AG20443 (cell line): ENCODE data around the gene GINS2.

Experiments
- DNase-seq: peaks from one replicate; pipeline ENCODE4 v3.0.0; 2012; ENCODE audit warnings: low spot score, mixed read lengths

The GINS2 gene

DNA sequence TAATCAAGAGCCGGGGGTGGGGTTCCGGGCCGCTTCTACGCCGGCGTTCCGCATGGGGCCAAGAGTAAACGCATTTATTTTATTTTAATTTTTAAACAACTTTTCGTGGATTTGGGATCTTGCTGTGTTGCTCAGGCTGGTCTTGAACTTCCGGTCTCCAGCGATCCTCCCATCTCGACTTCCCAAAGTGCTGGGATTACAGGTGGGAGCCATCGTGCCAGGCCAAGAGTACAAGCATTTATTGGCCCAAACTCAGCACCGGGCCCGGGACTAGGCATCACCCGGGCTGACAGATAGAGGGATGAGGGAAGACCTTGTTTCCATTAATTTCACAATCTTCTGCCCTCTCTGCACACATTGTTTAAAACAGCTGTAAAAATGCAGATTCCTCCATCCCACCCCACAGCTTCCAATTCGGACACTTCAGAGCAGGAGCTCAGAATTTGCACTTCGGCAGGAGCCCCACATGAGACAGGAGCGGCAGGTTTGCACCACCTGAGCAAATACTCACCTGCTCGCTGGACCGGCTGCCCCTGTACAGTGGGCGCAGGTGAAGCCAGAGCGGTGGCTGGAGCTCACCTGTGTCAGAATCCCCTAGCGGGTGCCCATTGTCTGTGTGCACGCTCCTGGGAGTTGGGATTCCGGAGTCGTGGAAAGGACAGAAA lies 663 bp upstream of the GINS2 start:
- DNase-seq: no peak

DNA sequence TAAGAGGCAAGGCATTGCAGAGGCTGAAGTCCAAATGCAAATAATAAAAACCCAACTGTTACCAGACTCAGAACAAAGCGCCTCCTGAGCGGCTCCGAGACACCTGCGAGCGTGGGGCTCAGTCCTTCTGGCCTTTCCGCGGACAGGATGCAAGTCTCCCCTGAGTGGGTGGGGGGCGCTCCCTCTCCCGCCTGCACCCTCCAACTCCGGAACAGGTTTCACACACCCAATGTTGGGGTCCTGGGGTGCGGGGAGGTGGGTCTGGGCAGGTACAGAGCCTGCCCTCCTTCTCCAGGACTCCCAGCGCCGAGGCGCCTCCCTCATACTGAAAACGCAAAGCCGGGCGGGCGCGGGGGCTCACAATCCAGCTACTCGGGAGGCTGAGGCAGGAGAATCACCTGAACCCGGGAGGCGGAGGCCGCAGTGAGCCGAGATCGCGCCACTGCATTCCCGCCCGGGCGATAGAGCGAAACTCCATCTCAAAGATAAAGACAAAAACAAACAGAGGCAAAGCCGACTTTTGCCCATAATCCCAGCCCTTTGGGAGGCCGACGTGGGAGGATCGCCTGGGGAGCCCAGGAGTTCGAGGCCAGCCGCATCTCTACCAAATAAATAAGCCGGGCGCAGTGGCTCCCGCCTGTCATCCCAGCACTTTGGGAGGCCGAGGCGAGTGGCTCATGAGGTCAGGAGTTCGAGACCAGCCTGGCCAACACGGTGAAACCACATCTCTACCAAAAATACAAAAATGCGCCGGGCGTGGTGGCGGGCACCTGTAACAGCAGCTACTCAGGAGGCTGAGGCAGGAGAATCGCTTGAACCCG lies 893 bp downstream of the GINS2 start:
- no peak for DNase-seq

DNA sequence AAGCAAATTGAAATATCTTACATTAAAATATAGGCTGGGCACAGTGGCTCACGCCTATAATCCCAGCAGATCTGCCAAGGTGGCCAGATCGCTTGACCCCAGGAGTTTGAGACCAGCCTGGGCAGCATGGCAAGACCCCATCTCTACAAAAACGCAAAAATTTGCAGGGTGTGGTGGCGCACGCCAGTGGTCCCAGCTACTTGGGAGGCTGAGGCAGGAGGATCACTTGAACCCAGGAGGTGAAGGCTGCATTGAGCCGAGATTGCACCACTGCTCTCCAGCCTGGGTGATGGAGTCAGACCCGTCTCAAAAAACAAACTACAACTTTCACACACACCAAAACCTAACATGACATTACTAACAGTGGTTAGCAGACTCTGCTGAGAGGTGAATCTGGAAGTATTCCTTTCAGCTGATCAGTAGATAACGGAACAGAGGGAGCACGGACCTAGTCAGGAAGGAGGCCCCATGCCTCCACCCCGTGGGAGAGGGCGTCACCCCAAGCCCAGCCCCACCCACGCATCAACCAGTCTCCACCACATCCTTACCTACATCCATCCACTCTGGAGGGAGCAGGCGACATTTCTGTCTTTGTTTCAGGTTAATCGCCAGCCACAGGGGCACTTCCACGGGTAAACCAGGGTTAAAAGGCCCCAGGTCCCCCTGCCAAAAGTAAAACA lies 1.7 kb downstream of the GINS2 start:
- DNase-seq: no peak

DNA sequence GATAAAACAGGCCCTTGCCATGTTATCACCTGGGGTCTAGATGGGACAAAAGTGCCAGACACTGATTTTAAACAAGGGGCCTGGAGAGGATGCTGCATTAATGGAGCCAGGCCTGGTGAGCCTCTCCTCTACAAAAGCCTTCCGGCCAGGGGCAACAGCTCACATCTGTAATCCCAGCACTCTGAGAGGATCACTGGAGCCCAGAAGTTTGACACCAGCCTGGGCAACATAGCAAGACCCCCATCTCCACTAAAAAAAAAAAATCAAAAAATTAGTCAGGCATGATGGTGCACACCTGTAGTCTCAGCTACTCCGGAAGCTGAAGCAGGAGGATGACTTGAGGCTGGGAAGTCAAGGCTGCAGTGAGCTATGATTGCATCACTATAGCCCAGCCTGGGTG lies 3.5 kb downstream of the GINS2 start:
- no peak for DNase-seq

DNA sequence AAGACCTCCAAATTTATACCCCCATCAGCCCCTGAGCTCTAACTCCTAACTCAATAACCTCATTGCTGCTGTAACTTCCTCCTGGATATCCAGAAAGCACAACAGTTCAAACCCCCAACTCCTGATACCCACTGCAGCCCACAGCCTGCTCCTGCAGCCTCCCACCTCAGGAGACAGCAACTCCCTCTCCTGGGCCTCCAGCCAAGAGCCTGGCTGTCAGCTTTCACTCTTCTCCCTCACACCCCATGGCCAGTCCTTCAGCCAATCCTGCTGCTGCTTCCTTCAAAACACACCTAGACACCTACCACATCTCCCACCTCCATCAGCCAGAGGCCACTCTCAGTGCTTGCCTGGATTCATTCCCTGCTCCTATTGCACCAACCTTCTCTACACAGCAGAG lies 5.4 kb downstream of the GINS2 start:
- no peak for DNase-seq

DNA sequence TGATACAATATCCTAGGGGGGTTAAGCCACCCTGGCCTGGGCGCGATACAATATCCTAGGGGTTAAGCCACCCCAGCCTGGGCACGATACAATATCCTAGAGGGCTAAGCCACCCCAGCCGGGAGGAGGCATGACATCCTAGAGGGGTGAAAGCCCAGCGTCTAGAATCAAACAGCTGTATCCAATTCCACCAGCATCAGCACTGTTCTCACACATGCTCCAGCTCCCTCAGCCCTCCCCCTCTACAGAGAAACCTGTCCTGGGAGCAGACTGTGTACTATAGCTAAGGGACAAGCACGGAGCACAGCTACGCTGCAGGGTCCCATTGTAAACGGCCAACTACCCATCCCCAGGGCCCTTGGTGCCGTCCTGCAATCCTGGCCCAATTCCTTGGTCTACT lies 6.2 kb downstream of the GINS2 start:
- peak; percentile 7 for DNase-seq

DNA sequence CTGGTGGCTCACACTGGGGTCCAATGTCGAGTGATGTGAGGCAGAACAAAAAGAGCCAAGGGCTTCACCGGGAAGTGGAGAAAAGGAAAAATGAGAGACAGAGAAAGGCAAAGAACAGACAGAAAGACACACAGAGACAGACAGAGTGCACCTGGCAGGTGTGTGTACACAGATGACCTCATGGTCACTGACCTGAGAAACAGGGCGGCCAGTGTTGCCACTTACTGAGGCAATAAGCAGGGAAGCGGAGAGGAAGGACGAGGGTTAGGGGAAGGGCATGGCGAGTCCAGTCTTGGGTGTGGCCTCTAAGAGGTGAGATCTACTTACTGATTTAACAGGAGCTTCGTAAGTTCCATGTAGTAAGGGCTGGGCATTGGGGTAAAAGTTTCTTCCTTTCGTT lies 7.5 kb downstream of the GINS2 start:
- no peak for DNase-seq

DNA sequence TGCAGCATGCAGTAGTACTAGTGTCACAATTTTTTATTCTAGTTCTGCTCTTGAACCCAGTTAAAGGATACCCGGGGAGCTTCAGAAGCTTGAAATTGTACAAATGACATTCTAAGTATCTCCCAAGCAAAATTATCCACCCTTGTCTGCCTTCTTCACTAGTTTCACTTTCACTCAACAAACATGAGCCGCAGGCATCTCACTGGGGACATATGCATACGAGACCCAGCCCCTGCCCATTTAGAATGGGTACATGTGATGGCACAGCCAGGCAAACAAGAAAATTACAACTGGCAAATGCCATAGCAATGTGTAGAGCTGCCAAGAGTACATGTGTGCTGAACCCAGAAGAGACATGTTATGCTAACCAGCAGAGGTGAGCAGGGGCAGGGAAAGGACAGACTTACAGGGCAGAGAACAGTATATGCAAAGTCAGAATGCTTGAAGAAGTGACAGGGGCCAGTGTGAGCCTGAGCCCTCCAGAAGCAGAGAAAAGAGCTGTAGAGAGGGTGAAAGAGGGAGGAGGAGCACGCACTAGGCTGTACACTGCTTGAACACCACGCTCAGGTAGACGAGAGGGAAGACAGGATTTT lies 8.3 kb downstream of the GINS2 start:
- DNase-seq: no peak

DNA sequence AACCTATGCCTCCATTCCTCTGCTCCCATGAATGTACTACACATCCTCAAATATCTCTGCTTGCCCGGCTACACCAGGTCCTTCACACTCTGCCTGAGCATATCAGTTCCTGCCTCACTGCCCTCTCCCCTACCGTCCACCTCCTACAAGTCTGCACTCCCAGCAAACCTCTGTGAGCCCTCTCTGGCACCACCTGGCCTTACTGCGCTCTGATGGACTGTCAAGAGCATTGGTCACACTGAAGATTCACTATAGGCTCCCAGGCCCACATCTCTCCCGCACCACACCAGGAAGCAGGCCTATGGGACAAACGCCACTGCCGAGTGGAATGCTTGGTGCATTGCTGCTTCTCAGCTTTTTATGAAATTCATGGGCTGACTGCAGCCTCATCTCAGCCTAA lies 8.9 kb downstream of the GINS2 start:
- DNase-seq: no peak

DNA sequence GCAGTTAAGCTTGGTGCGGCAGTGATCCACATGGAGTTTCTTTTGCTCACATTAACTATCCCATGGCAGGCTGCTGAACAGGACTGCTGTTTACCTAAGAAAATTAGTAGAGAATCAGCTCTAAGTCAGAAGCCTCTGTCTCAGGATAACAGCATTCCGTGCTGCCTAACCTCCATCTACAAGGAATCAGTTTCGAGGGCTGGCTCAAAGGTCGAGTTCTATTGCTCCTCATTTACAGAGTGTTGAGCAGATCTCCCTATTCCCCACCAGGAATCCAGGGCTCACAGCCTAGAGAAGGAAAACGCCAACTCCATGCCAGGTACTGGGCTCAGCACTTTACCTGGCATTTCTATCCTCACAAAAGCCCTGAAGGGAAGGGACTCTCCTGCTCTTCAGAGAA lies 9.9 kb downstream of the GINS2 start:
- DNase-seq: no peak

DNA sequence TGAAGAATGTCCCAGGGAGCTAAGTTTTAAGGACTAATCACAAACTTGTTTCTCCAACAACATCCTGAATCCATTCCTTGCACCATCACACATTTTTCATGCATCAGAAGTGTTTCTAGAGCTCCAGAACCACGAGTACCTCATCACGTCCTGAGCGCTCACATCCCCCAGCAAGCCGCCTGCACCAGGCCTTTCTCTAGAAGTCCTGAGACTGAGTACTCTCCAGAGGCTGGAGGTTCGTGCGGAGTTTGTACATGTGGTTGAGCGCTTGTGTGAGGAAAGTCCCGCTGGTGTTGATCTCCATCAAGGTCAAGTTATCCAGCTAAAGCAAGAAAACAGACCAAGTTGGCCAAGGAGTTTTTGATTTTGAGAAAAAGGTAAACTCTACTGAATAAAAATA lies 10.7 kb downstream of the GINS2 start:
- DNase-seq: no peak

DNA sequence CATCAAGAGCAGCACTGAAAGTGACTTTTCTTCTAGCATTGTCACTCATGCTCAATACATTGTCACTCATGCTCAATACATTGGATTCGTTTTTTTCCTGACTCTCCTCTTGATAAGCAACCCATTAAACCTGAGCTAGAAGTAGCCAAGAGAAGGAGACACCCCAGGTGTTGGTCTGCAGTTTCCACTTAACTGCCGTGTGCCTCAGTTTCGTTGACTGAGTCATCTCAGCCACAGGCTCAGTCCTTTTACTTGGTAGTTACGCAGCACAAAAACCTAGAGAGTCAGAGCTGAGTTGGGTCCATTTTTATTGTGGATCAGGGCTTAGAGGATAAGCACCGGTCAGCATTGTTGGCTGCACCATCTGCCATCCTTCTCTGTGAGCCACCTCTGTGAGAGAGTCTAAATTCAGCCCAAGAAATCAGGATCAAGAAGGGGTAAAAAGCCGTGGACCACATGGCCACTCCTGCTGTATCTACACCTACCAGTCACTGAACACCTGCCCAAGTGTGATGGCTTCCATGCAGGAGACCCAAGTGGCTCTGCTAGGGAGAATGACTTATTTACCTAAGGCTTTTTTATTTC lies 11.3 kb downstream of the GINS2 start:
- no peak for DNase-seq

DNA sequence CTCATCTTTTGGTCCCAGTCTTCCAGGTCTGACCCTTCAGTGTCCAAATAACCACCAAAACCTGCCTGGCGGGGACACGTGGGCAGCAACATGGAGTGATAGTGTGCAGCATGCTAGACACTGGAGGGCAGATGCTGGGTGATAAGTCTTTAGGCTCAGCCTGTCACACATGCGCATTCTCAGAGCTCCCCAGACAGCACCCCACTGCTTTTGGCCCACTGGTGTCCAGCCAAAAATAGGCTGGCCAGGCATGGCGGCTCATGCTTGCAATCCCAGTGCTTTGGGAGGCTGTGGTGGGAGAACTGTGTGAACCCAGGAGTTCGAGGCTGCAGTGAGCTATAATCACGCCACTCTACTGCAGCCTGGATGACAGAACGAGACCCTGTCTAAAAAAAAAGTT lies 12.3 kb downstream of the GINS2 start:
- no peak for DNase-seq

DNA sequence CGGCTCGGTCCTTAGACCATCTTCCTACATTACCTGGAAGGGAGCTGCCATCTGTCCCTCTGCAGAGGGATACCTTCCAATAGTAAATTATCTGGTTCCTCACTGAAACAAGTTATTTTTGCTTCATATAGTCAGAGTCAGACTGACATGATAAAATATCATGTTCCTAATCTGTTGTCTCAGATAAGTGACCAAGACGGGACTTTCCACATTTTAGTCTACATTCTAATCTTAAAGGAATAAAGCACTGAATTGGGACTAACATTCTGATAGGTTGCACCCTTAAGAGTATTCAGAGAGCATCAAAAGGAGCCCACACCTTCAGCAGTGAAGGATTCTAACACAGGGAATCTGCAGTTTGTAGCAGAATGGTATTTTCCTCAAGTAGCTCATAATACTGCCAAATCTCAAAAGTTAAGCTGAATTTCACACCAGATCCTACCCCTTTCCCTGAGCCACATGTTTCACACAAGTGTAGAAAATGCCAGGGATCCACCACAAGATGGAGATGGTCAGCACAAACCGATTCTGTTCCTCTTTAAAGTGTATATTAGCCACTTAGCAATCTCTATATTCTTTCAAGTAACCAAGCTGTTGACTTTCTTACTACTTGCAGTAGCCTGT lies 13.4 kb downstream of the GINS2 start:
- DNase-seq: no peak

DNA sequence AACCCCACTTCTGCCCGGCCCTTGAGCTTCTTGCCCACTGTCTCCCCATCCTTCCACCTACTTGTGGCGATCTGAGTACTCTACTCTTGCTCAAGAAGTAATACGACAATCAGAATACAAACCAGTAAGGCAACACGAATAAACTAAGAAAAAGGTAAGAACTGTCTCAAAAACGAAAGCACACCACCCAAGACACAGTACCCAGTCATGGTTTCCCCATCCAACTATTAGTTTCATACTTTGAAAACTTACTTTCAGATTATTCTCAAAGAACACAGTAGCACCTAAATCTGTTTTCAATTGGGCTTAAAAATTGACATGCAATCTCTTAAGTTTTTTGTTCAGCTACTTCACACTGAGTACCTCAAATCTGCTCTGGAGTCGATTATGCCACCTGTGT lies 13.9 kb downstream of the GINS2 start:
- no peak for DNase-seq

DNA sequence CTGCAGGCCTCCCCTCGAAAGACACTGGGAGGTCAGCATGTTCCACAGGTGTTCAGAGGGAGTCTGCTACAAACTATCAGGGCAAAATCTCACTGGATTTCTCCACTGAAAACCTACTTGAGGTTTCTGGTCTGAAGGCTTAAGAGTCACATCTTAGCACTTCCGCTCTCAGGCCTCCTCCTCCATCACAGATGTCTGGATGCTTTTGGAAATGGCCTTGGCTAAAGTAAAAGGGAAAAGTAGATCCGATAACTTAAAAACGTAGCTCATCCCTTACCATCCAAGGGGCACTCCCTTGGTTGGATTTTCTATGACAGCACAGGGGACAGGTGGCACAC lies 14.4 kb downstream of the GINS2 start:
- DNase-seq: no peak

DNA sequence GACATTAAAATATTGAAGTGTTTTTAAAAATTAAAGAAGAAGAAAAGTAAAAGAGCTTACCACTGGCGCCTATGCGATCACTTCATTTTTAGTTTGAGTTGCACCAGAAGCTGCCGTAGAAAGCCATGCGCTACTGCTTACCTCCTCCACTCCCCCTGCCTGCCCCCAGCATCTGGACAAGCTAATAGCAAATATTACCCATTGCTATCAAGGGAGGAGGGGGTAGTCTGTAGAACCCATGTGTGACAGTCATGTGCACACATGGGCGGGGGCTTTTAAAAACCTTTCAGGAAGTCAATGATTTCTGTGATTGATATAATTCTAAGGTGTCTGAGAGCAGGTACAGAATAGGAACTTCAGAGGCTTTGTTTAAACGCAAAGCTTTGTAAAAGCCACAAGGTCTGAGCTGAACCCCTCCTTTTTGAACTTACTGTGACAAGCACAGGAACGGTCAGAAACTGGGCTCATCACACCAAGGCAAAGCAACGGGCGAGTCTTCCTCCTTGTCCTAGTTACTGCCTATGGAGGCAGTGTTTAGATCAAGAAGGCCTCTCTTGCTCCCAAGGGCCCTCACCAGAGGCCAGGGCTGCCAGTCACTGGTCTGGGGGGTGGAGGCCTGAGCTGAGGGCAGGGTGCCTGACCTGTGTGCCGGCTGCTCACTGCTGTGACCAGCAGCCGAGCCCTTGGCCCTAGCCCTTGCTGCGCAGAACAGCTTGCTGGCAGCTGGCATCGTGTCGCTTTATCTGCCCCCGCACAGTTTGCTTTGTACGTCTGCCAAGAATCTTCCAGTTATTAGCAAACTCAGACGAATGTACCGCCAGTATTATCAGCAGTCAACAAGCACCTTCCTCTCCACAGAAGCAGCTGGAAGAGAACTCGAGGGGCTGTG lies 15.0 kb downstream of the GINS2 start:
- no peak for DNase-seq

DNA sequence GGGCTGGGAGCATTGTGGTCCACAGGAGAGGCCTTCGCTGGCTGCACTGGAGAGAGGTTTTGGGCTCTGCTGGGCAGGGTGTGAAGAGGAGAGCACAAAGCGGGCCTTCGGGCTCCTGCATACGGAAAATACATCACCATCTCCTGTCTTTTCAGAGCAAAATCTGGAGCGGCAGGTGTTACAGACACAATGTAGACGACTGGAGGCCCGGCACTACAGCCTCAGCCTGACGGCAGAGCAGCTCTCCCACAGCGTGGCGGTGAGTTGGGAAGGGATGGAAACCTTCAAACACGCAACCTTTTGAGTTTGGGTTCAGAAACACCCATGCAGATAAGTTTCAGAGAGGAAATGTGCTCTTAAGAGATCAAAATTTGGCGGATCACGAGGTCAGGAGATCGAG lies 17.9 kb downstream of the GINS2 start:
- no peak for DNase-seq

DNA sequence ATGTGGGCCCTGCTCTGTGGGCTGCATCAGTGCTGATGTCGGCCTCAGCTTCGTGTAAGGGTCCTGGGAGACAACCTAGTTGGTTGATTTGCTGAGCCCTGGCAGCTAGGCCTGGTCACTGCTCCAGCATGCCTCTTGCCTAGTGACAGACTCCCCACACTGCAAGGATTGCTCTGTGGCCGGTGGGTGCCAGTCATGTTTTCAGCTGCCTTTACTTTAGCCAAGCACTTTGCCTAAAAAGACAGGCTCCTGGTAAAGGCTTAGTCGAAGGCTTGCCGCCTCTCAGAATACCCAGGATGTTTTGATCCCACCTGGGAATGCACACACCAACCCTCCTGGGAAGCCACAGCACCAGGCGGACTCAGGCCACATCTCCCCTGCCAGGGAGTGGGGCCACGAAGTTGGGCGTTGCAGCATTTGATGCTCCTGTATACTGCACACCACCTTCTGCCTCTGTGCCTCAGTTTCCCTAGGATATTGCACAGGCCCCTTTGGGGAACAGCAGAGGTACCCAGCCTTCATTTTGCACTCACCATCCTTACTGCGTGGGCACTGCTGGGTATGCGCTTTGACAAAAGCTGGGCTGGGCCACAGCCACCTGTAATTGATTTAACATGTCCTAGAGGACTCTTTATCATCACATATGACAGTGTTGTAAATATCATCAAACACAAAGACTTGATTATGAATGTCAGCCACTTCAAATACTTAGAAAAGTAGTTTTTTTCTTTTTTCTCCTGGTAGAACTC lies 19.9 kb downstream of the GINS2 start:
- DNase-seq: no peak

DNA sequence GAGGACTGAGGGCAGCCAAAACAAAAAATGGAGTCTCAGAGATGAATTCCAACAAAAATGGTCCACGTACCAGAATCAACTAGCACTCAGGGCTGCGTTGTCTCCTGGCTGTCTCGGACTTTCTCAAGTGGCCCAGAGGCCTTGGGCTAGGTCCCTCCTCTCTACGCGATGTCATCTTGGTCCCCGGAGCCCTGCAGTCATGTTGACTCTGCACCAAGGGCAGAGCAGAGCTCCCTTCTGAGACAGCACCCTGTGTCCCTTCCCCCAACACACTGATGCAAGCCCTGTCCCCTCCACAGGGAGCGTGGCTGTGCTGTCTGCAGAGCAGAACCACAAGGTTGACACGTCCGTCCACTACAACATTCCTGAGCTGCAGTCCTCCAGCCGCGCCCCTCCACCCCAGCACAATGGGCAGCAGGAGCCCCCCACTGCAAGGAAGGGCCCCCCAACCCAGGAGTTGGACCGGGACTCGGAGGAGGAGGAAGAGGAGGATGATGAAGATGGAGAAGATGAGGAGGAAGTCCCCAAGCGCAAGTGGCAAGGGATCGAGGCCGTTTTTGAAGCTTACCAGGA lies 20.8 kb downstream of the GINS2 start:
- DNase-seq: no peak
